Stimulated activated CD8-positive, alpha-beta memory T cell treated with anti-CD3 and anti-CD28 coated beads, Interleukin-4, amount 100 ng/mL, for 4 hours (primary cell): ENCODE measurements around the gene MYH2.
"Not testable (repeated sequence)": the region's sequence is repeated elsewhere in the genome, so short reads cannot be mapped to it uniquely, and the experiment has no call there.

Experiments
- DNase-seq, 2 donors: peaks; one replicate each; pipeline ENCODE4 v3.0.0-alpha.2; 2020; ENCODE audit warnings: low read depth in 2 of 2, low spot score in 1 of 2

MYH2 gene

DNA sequence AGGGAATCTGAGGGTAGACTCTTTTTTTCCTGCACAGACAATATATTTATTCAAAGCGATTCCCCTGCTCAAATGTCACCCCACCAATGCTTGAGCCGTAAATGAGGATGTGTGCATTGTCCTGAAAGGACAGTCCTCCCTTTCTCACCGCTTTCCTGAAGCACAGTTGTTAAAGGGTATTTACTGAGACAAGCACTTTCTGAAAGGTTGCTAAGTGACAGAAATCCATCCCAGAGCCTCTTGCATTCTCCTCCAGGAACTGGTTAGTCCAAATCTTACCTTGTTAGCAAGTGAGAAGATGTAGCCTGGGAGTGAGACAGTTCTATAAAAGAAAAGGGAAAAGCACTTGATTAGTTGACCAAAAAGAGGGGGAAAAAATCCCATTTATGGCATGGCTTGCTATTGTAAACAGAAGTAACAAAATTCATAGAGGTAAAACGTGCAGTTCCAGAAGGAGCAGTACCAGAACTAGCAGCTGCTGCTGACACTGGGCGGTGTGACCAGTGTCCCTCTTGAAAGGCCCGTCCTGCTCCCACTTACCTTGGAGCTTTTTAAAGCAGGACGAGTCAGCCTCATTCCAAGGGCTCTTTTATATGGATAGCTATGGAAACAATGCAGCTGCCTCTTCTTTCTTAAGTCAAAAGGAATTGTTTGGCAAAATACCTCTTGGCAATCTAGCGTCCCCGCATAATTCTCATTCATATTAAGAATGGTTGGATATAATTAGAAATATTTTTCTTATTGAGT, at the start of gene MYH2:
Gene MYH2, minus strand, starts transcription at position 563 of the 747 bp plus-strand sequence. CDS start 1,738 bp downstream, outside the sequence.
- no peak for DNase-seq

DNA sequence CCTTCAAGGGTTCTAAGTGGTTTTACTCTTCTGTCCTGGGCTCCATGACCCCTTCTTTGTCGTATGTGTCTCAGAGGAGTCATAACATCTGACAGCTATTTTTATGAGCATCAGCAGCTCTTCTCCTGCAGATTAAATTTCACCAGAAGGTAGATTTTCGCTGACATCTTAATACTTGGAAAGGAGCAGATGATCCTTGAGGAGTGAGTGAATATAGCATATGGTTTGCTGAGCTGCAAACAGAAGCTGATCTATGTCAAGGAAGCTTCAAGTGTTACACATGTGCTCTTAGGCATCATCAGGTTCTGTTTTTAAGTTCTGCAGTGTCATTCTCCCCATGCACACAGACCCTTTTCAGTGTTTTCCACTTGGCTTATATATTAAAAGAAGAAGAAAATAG, 49.2 kb upstream of the MYH2 start:
- no peak for DNase-seq

DNA sequence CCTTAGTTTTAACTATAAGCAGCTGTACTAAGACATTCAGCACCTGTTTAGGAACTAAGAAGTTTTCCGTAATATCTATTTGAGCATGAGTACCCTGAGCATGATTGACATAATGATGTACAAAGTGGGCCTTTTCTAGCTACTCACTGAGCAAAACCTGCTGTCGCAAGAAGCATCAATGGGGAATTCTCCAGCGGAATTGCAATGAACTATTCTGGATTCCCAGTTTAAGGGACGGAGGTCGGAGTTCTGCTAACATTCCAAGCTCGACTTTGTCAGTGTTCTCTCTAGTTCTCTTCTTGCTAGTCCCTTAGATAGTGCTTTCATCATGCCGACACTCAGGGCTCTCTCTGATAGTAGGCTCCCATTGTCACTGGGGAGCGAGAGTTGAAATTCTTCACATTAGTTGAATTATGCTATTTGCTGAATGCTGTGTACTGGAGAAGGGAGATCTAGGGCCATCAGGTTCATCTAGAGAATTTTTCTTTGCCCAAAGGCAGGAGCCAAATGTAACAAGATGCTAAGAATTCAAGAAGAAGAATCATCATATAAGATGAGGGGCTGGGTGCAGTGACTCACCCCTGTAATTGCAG, 40.2 kb upstream of the MYH2 start:
- DNase-seq = no peak

DNA sequence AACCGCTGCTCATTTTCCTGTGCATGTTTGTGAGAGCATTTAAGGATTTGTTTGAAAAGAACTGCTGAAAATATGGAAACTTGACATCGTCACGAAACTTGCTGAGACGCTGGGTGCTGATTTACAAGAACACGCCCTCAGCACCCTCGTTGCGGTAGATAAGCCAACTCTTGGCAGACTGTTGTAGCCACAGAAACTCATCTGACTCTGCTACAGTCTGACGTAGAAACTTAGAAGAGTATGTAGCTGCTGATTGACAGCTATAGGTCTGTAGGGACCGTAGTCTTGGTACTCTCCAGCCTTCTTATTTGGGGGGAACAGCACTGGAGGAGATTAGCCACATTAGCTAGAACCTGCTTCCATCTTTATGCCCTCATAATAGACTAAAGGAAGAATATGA, 36.1 kb upstream of the MYH2 start:
- no peak for DNase-seq

DNA sequence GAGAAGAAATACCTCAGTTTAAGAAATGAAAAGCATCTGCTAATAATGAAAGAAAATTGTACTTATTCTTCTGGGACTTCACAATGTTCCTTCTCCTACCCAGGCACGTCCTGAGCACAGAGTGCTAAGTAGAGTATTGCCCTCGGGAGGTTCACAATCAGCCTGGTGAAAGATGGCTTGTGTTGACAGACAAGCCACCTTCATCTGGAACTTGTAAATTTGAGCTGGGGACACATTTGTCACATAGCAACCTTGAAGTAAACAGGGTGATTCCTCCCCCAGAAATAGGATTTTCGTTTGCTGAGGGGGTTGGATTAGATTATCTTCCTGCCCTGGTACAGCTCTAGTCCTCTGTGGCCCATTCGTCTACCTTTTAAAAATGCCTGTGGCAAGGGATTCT, 34.4 kb upstream of the MYH2 start:
- DNase-seq = no peak

DNA sequence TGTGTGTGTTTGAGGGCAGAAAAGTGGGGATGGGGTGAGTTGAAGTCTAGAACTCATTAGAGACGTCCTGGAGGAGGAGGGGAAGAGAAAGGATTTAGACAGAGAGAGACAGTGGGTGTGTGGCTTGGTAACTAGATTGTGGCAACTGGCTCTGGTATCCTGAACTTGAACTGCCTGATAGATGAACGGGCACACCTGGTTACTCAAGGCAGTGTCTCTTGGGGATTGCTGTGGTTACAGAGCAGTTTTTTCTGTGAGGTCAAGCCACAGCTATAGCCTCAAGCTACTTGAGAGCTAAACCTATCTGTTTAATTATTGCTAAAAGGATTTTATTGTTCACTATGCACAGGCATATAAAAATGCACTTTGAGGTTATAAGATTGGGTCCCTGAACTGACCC, 29.8 kb upstream of the MYH2 start:
- DNase-seq = no peak

DNA sequence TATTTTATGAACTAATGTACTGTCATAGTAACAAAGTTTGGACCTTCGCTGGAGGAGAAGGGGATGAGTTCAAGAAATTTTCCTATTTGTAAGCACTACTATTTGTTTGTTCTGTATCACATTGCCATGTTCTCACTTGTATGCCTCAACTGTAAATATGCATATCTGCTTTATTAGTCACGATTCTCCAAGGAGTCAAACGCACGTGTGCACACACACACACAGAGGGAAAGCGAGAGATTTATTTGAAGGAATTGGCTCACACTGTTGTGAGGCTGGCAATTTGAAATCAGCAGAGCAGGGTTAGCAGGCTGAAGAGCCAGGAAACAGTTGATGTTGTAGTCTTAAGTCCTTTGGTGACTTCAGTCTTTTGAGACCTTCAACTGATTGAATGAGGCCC, 24.9 kb upstream of the MYH2 start:
- no peak for DNase-seq

DNA sequence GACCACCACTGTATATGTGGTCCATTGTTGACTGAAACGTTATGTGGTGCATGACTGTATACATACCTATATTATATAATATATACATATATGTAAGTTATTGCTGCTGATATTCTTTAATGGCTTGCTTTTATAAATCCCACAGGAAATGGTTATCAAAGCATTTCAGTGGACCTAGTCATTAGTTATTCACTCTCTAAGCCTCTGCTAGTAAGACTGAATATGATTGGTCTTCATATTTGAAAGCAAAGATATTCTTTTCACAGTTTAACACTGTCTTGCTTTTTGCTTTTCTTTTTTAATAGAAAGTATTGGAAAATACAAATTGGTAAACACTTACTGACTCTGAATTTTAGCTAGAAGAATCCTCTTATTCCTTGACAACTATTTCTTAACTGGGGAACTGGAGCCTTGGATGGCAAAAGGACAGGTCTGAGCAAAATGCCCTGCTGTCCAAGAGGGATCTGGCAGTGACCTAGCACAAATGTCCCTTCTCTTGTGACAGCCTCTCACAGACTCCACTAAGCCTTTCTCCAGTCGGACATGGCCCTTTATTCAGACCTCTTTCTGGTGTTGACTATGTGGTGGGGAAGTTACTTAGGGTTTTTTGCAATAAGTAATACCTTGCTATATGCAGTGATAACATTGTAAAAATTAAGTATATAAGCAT, 14.7 kb upstream of the MYH2 start:
- DNase-seq = no peak

DNA sequence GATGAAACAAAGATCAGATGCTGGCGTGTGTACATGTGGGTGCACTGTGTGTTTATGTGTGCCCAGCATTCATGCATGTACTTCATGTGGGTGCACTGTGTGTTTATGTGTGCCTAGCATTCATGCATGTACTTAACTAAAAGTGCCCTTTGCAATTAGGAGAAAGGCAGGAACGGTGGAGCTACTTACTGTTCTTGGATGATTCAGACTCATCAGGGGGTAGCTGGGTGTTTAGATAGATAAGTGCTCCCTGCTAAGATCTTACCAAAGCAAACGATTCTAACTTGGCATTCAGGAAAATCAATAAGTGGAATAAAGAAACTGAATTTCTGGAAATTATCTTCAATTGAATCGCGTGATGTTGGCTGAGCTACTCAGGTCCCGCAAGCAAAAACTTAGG, 8.6 kb upstream of the MYH2 start:
- DNase-seq = no peak

DNA sequence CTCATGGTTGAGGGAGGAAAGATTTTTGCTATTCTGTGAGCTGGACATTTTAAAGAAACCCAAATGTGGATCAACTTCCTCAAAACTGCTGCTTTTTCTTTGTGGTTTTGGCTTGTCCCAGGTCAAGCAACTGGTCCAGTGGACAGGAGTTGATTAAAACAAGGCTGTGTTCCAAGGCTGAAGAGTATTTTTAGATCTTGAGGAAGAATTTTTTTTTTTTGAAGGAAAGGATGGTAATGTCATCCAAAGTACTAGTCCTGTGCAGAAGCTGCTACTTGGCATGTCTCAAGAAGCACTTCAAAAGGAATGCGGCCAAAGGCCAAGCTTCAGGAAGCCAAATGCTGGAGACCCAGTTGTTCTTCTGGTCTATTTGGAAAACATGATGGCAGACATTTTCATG, 8.0 kb upstream of the MYH2 start:
- no peak for DNase-seq

DNA sequence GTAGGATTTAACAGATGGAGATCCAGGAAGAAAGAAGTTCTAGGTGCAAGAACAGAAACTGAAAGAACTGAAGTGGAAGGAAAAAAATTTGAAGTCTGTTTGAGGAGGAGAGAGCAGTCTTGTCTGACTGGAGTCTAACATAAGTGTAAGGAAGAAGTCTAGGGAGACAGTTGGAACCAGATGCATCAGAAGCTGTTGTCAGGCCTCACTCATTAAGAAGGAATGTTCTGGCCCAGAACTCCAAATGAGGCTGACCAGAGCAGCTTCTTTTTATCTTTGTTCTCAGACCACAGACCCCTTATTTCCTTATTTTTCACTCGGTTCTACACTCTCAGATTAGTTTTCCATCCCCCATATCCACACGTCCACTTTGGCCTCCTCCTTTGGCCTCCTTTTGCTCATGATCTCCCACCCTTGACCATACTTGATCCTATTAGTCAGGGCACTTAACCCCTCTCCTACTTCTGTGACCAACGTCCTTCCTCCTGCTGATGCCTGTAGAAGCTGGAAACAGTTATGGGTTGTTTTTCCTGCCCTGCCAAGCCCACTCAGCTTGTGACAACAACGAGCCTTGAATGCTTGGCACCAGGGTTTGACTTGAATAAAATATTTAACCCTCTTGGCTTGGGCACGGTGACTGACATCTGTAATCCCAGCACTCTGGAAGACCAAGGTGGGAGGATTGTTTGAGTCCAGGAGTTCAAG, 7.0 kb upstream of the MYH2 start:
- DNase-seq = no peak

DNA sequence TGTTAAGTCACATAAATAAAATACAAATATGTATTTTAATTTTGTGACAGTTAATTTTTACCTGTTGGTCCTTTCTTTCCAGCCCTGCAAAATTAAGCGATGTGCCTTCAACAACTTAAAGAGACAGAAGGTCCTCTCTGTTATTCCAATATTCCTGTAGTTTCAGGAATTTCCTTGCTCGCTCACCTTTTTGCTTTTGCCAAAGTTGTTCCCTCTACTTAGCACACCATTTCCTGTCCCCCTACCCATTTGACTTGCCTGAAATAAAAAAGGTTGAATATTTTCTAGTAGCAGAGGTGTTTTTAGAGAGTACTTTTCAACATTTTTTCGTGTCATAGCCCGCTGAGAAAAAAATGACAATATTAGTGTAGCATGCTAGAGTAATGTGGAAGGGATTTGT, 556 bp upstream of the MYH2 start:
- DNase-seq = no peak

DNA sequence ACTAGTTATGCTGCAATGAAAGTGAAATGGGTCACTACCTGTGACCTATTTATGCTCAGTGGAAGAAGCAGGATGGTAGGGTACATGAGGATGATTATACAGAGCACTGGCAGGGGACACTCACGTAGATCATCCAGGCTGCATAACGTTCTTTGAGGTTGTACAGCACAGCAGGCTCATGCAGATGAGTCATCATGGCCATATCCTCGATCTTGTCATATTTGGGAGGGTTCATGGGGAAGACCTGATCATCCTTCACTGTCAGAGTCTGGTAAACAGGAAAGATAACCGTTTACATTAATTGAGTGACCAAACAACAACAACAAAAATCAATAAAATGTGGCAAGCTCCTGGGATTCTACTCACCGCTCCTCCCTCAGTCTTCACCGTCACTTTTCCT, 2.1 kb downstream of the MYH2 start:
- DNase-seq = no peak

DNA sequence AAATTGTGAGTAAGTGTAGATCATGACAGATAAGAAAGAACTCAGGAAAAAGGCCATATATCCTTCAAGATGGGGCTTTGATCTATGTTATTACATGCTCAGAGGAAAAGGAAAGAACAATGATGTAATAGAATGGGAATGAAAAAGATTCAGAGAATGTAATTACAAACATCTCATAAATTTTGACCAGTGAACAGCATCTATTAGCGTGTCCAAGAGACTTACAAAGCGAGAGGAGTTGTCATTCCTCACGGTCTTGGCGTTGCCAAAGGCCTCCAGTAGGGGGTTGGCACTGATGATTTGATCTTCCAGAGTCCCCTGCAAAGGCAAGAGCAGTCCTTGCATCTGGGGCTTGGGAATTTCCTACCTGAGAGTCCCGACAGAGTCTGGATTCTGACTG, 6.0 kb downstream of the MYH2 start:
- DNase-seq = not testable (repeated sequence)

DNA sequence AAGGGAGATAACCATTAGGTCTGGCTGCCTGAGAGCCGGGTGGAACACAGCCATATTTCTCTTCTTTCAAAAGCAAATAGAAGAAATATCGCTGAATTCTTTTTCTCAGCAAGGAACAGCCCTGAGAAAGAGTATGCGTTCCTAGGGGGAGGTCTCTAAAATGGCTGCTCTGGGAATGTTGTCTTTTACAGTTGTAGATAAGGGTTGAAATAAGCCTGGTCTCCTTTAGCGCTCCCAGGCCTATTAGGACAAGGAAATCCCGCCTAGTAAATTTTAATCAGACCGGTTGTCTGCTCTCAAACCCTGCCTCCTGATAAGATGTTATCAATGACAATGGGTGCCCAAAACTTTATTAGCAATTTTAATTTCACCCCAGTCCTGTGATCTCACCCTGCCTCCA, 8.3 kb downstream of the MYH2 start:
- DNase-seq = not testable (repeated sequence)

DNA sequence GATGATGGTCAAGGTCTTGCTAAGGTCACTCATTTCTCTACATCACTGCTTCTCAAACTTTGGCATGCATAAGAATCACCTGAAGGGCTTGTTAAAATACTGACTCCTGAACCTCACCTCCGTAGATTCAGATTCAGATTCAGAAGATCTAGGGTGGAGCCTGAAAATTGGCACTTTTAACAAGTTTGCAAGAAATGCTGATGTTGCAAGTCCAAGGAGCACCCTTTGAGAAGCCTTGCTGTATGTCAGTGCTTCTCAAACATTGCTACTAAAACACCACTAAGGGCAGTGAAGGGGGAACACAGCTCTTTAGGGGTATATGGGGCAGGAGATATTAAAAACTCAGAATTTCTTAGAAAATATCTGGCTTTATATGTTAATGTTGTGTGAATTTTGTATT, 17.4 kb downstream of the MYH2 start:
- no peak for DNase-seq

DNA sequence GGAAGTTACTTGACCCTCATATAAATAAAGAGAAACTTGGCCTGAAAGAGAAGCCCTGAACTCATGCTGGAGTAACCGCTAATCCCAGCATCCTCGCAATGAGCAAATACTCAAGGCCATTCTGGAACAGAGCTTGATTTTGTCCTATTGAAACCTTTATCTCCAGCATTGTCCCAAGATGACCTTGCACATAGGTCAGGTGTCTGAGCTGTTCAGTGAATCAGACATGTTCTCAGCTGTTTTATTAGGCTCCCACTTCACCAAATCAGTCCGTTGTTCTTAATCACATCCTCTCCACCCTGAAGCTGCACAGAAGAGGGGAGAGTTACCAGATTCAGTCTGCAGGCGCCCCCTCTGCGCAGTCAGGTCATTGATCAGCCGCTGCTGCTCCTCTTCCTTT, 22.0 kb downstream of the MYH2 start:
- no peak for DNase-seq

DNA sequence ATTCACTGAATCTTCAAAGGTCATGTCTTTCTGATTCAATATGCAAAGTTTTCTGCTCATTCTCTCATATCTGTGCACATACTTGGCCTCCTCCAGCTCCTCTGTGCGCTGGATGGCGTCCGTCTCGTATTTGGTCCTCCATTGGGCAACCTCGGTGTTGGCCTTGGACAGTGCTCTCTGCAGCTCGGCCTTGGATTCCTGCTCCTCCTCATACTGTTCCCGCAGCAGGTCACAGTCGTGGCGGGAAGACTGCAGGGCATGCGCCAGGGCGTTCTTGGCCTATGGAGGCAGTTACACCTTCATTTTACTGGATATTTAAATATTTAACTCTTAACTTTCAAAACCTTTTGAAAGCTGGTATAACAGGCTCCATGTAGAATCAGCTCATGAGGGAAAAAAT, 22.9 kb downstream of the MYH2 start:
- DNase-seq = no peak

DNA sequence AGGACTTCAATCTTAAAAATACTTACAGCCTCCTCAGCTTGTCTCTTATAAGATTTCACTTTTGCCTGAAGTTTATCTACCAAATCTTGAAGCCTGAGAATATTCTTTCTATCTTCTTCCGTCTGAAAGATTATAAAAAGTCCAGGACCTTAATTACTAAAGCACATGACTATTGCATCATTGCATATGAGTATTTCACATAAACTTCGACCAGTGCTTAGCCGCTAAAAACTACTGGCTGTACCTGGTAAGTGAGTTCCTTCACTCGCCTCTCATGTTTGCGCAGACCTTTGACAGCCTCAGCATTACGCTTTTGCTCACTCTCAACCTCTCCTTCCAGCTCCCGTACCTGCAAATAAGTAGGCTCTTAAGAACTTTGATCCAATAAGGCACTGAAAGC, 26.4 kb downstream of the MYH2 start:
- DNase-seq = no peak

DNA sequence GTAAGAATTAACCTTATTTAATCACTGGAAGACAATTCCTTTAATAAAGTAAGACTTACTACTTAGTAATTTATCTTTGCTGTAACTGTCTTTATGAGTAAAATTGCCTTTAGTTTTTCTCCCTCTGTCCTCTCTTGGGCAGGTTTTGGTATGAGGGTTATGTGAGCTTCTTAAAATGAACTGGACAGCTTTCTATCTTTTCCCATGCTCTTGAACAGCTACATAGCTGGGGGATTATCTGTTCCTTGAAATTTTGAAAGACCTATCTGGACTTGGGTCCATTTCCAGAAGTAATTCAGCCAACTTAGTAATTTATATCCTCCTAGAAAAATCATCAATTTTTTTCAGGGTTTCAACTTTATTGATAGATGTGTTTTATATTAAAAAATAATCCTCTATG, 27.5 kb downstream of the MYH2 start:
- no peak for DNase-seq

DNA sequence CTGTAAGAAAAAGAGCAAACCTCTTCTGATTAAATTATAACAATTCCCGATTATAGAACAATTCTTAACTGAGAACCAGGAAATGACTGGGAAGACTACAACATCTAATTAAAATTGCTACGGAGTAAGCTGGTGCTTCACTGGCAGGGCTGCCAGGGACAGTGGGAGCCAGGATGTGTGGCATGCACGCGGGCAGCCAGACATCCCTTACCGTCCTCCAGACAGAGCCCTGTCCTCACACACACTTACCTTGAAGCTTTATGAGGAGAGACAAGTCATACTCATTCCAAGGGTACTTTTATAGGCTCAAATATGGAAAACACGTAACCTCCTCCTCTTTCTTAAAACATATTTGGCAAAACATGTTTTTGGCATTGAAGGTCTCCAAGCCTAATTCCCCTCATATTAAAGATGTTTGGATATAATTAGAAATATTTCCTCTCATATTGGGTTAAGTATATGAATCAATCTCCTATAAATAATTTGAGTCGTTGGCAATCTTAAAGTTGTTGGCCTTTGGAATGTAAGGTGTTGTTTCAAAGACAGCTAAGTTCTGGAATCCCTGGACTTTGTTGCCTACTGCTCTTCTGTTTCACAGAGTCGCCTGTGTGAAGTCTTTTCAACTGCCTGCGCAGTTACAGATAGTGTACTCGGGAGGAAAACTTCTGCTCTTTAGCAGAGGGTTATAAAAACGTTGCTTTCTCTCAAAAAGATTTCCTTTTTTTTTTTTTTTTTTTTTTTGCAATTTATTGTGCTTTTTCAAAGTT, 31.0 kb downstream of the MYH2 start, which contains the start of gene MYH1:
Gene MYH1, minus strand, starts transcription at position 272 of the 767 bp plus-strand sequence. CDS start 1,900 bp downstream, outside the sequence.
- no peak for DNase-seq
